Measurements from ENCODE around the gene ANKRD45. TPM values are rescaled to one million over a fixed set of nuclear protein-coding genes. Genes with fewer than 3 reads are reported as not detected.
"Not testable (repeated sequence)": the region's sequence is repeated elsewhere in the genome, so short reads cannot be mapped to it uniquely, and the experiment has no call there.

ANKRD45 gene
- total RNA-seq, 3 donors from 2014 or later (not counting 1 experiment from before 2014, with no cell fraction given): not detected

DNA sequence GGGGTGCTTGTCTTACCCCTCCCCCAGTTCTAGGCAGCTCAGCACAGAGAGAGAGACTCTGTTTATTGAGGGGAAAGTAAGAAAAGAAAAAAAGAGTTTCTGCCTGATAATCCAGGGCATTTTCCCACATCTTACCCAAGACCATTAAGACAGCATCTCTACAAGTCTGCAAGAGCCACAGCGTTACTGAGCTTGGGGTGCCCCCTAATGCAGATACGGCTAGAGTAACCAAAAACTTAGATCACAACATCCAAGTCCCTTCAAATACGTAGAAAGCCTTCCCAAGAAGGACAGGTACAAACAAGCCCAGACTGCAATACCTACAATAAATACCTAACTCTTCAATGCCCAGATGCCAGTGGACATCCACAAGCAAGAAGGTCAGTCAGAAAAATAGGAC lies 40.8 kb downstream of the ANKRD45 start:
- H3K27ac ChIP-seq (ENCODE audit: low read length): no peak overlapping the region
- TF ChIP-seq, protein P1, sequence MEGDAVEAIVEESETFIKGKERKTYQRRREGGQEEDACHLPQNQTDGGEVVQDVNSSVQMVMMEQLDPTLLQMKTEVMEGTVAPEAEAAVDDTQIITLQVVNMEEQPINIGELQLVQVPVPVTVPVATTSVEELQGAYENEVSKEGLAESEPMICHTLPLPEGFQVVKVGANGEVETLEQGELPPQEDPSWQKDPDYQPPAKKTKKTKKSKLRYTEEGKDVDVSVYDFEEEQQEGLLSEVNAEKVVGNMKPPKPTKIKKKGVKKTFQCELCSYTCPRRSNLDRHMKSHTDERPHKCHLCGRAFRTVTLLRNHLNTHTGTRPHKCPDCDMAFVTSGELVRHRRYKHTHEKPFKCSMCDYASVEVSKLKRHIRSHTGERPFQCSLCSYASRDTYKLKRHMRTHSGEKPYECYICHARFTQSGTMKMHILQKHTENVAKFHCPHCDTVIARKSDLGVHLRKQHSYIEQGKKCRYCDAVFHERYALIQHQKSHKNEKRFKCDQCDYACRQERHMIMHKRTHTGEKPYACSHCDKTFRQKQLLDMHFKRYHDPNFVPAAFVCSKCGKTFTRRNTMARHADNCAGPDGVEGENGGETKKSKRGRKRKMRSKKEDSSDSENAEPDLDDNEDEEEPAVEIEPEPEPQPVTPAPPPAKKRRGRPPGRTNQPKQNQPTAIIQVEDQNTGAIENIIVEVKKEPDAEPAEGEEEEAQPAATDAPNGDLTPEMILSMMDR (IDR thresholded peaks at IDR 0.05): no peak
- Mint-ChIP-seq H3K27me3 (ENCODE audit: low read depth in 2 of 2) (peaks cover 20 to 38% of the 10 kb centered on the region in 2 donors), H3K4me3 (no peak overlapping the region), H3K4me1 (no peaks in the 10 kb centered on the region), H3K27ac (no peak overlapping the region), H3K36me3 (no peaks in the 10 kb centered on the region), H3K9me3 (no peaks in the 10 kb centered on the region)
- no peaks in the 10 kb centered on the region for H3K4me1 ChIP-seq (ENCODE audit: control insufficient read depth, insufficient read depth, low read length)
- 95% methylated on average over 3 of the region's 3 CpGs for WGBS (ENCODE audit: insufficient coverage)
- H3K4me3 ChIP-seq (ENCODE audit: low read length): no peak overlapping the region
- no peaks in the 10 kb centered on the region for H3K27me3 ChIP-seq (ENCODE audit: control insufficient read depth, insufficient read depth, low read length)
- DNase-seq (peak in 1 of 2 donors; percentile 29), ATAC-seq (no peak)
- intact Hi-C loops (cut with micrococcal nuclease): no loop called here
- no peaks in the 10 kb centered on the region for H3K9me3 ChIP-seq (ENCODE audit: control insufficient read depth, insufficient read depth, low read length)
- H3K36me3 ChIP-seq (ENCODE audit: control insufficient read depth, insufficient read depth, low read length): no peaks in the 10 kb centered on the region

DNA sequence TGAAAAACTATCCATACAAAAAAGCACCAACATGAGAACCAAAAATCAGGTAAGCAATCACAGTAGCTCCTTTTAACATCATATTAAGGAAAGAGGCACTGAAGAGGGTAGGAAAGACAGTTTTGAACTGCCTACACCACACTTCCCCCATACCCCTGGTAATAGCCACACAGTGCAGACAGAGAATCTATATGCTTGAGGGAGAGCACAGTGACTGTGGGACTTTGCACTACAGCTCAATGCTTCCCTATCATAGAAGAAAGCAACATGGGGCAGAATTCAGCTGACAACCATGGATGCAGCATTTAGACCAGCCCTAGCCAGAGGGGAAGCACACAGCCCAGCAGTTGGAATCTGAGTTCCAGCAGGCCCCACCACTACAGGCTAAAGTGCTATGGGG lies 42.4 kb downstream of the ANKRD45 start:
- intact Hi-C loops (cut with micrococcal nuclease): no loop called here
- DNase-seq (no peak), ATAC-seq (no peak)
- H3K4me1 ChIP-seq (ENCODE audit: control insufficient read depth, insufficient read depth, low read length): no peaks in the 10 kb centered on the region
- no peak overlapping the region for H3K27ac ChIP-seq (ENCODE audit: low read length)
- H3K9me3 ChIP-seq (ENCODE audit: control insufficient read depth, insufficient read depth, low read length): no peaks in the 10 kb centered on the region
- TF ChIP-seq, protein P1 (IDR thresholded peaks at IDR 0.05): no peak
- no peaks in the 10 kb centered on the region for H3K27me3 ChIP-seq (ENCODE audit: control insufficient read depth, insufficient read depth, low read length)
- no peaks in the 10 kb centered on the region for H3K4me1 Mint-ChIP-seq
- no peak overlapping the region for H3K4me3 ChIP-seq (ENCODE audit: low read length)
- no peaks in the 10 kb centered on the region for H3K36me3 Mint-ChIP-seq
- no peaks in the 10 kb centered on the region for H3K9me3 Mint-ChIP-seq
- peaks cover 18 to 22% of the 10 kb centered on the region in 2 donors for H3K27me3 Mint-ChIP-seq (ENCODE audit: low read depth in 2 of 2)
- no peaks in the 10 kb centered on the region for H3K36me3 ChIP-seq (ENCODE audit: control insufficient read depth, insufficient read depth, low read length)
- no peak overlapping the region for H3K27ac Mint-ChIP-seq
- H3K4me3 Mint-ChIP-seq: no peak overlapping the region

DNA sequence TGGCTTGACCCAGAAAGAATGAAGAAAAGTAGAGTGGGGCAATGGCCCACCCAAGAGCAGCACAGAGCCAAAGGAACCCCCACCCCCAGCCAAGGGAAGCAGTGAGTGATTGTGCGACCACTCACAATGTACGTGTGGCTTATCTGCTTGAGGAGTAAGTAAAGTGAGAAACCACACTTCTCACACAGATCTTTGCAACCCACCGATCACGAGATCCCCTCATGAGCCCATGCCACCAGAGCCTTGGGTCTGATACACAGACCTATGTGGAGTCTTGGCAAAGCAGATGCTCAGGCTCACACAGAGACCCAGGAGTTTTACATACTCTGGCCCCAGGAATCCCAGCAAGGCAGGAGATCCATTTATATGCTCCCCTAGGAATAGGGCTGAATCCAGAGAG lies 52.8 kb downstream of the ANKRD45 start:
- intact Hi-C loops (cut with micrococcal nuclease): loop anchor here (5.0 kb wide), 1 partner anchor 185 kb away; no protein-coding TSS in a partner anchor
- Mint-ChIP-seq H3K27me3 (ENCODE audit: low read depth in 2 of 2) (peaks cover 23 to 44% of the 10 kb centered on the region in 2 donors), H3K4me3 (peak overlapping the region; percentile 47), H3K27ac (peak overlapping the region in 1 of 2 donors; percentile 37), H3K36me3 (peaks cover 34% of the 10 kb centered on the region), H3K4me1 (peaks cover 16 to 24% of the 10 kb centered on the region in 2 donors), H3K9me3 (peaks cover 14 to 15% of the 10 kb centered on the region in 2 donors)
- Histone ChIP-seq H3K27ac (ENCODE audit: low read length) (no peak overlapping the region), H3K4me1 (ENCODE audit: control insufficient read depth, insufficient read depth, low read length) (peaks cover 17% of the 10 kb centered on the region), H3K27me3 (ENCODE audit: control insufficient read depth, insufficient read depth, low read length) (no peaks in the 10 kb centered on the region), H3K4me3 (ENCODE audit: low read length) (no peak overlapping the region), H3K36me3 (ENCODE audit: control insufficient read depth, insufficient read depth, low read length) (no peaks in the 10 kb centered on the region), H3K9me3 (ENCODE audit: control insufficient read depth, insufficient read depth, low read length) (peaks cover 19% of the 10 kb centered on the region)
- TF ChIP-seq, protein P1 (IDR thresholded peaks at IDR 0.05): no peak
- DNase-seq (peak in 1 of 2 donors; percentile 13), ATAC-seq (peak; percentile 70 to 93 (median 76))
- 30% methylated on average over 4 of the region's 4 CpGs for WGBS (ENCODE audit: insufficient coverage)

DNA sequence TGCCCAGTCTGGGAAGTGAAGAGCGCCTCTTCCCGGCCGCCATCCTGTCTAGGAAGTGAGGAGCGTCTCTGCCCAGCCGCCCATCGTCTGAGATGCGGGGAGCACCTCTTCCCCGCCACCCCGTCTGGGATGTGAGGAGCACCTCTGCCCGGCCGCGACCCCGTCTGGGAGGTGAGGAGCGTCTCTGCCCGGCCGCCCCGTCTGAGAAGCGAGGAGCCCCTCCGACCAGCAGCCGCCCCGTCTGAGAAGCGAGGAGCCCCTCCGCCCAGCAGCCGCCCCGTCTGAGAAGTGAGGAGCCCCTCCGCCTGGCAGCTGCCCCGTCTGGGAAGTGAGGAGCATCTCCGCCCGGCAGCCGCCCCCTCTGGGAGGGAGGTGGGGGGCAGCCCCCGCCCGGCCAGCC lies 56.6 kb downstream of the ANKRD45 start:
- H3K4me1 ChIP-seq (ENCODE audit: control insufficient read depth, insufficient read depth, low read length): peaks cover 17% of the 10 kb centered on the region
- H3K9me3 ChIP-seq (ENCODE audit: control insufficient read depth, insufficient read depth, low read length); H3K36me3 Mint-ChIP-seq; H3K27me3 Mint-ChIP-seq (ENCODE audit: low read depth in 2 of 2); H3K4me3 Mint-ChIP-seq; H3K36me3 ChIP-seq (ENCODE audit: control insufficient read depth, insufficient read depth, low read length); intact Hi-C loops (cut with micrococcal nuclease); H3K27me3 ChIP-seq (ENCODE audit: control insufficient read depth, insufficient read depth, low read length); H3K9me3 Mint-ChIP-seq; DNase-seq; ATAC-seq; H3K27ac ChIP-seq (ENCODE audit: low read length); H3K27ac Mint-ChIP-seq; H3K4me3 ChIP-seq (ENCODE audit: low read length): not testable (repeated sequence)
- peaks cover 16 to 21% of the 10 kb centered on the region in 2 donors for H3K4me1 Mint-ChIP-seq
- 97% methylated on average over 29 of the region's 32 CpGs for WGBS (ENCODE audit: insufficient coverage)

Data from natural killer cell (primary cell).